GM12878 (cell line): ENCODE results near the gene F12. TPM values are rescaled to one million over a fixed set of nuclear protein-coding genes. Genes with fewer than 3 reads are reported as not detected.

Experiments used
- BCL11A ChIP-seq: IDR thresholded peaks from 2 replicates; pipeline ENCODE4 v1.6.1; 2011; ENCODE audit warnings: low read depth, low read length
- CBFB ChIP-seq: IDR thresholded peaks from 2 replicates; pipeline ENCODE4 v1.6.1; 2016; ENCODE audit warnings: antibody characterized with exemption, low read depth
- EP300 ChIP-seq, 2 experiments: fragments of 150-350 bp in 1 of 2; IDR thresholded peaks; 2 replicates each; pipeline ENCODE4 v1.6.1; 2011 to 2012; ENCODE audit warnings: low read depth in 2 of 2, low read length in 2 of 2, borderline replicate concordance in 1 of 2, improper control_type of control experiment in 1 of 2, inconsistent platforms in 1 of 2; ENCODE audit not compliant: control insufficient read depth in 1 of 2
- HCFC1 ChIP-seq: fragments of 150-350 bp; IDR thresholded peaks from 2 replicates; pipeline ENCODE4 v1.6.1; 2014; ENCODE audit warnings: low read length
- HDAC6 ChIP-seq: fragments of 200-600 bp; sonication (generic); IDR thresholded peaks from one replicate; pipeline ENCODE4 v1.8.0; 2017; ENCODE audit warnings: antibody characterized with exemption; ENCODE audit not compliant: unreplicated experiment
- MTA2 ChIP-seq: fragments of 450-650 bp; IDR thresholded peaks from 2 replicates; pipeline ENCODE4 v1.6.1; 2016; ENCODE audit warnings: low read depth, mild to moderate bottlenecking, moderate library complexity
- MXI1 ChIP-seq: fragments of 150-350 bp; IDR thresholded peaks from 2 replicates; pipeline ENCODE4 v1.6.1; 2011; ENCODE audit warnings: low read depth, mild to moderate bottlenecking, inconsistent platforms, low read length, improper control_type of control experiment
- MYC ChIP-seq: IDR thresholded peaks from 2 replicates; pipeline ENCODE4 v1.6.1; 2011; ENCODE audit warnings: mild to moderate bottlenecking, low read length, moderate library complexity, inconsistent platforms; ENCODE audit not compliant: insufficient read depth, insufficient replicate concordance, insufficient read length, severe bottlenecking
- RCOR1 ChIP-seq: conservative IDR thresholded peaks from 2 replicates; pipeline ENCODE4 v1.6.1; 2012; ENCODE audit warnings: low read depth, low read length, improper control_type of control experiment
- RELA ChIP-seq: fragments of 450-650 bp; IDR thresholded peaks from 2 replicates; pipeline ENCODE4 v1.8.0; 2014; ENCODE audit warnings: borderline replicate concordance; ENCODE audit not compliant: partially characterized antibody
- SUPT20H ChIP-seq: IDR thresholded peaks from 2 replicates; pipeline ENCODE4 v1.6.1; 2011; ENCODE audit warnings: low read depth, mild to moderate bottlenecking, low read length, moderate library complexity, borderline replicate concordance; ENCODE audit not compliant: control insufficient read depth
- ZNF217 ChIP-seq: fragments of 450-650 bp; IDR thresholded peaks from 2 replicates; pipeline ENCODE4 v1.6.1; 2017; ENCODE audit warnings: antibody characterized with exemption, mild to moderate bottlenecking
- polyA plus RNA-seq, 11 experiments: library from polyadenylated mRNA; depleted of rRNA in 4 of 11; unstranded in 6 of 11; stranded (reverse) in 5 of 11; fragments of >200 nt; fragmentation: Nextera tagmentation in 4 of 11; fragmentation: Illumina TruSeq in 1 of 11; extraction: Ambion mirVana in 4 of 11; extraction: Trizol in 1 of 11; gene quantifications; 1 replicate in 1 of 11; 2 replicates in 10 of 11; pipeline versions ENCODE4 v1.2.1 to v1.2.3, GENCODE V29; 2011 to 2016; ENCODE audit warnings: inconsistent platforms in 2 of 11, missing spikeins in 2 of 11, low read depth in 1 of 11
- total RNA-seq, 4 experiments: library from RNA; depleted of rRNA in 3 of 4; stranded (reverse); fragments of >200 nt in 3 of 4; fragmentation: Illumina TruSeq in 1 of 4; extraction: Trizol in 1 of 4; gene quantifications; 2 replicates each; pipeline versions ENCODE4 v1.2.1 to v1.2.3, GENCODE V29; 2013 to 2021
- TF ChIP-seq, protein P1 (sequence below): fragments of 450-650 bp; IDR thresholded peaks from 2 replicates; pipeline ENCODE4 v1.6.1; 2016; ENCODE audit warnings: mild to moderate bottlenecking
- TF ChIP-seq, protein P2 (sequence below): IDR thresholded peaks from 2 replicates; pipeline ENCODE4 v1.6.1; 2011; ENCODE audit warnings: low read depth, low read length, improper control_type of control experiment, borderline replicate concordance
- TF ChIP-seq, protein P3 (sequence below): fragments of 450-650 bp; IDR thresholded peaks from 2 replicates; pipeline ENCODE4 v1.6.1; 2017; ENCODE audit warnings: mild to moderate bottlenecking, moderate library complexity
- TF ChIP-seq, protein P4 (sequence below): fragments of 450-650 bp; formaldehyde crosslinking; IDR thresholded peaks from 2 replicates; pipeline ENCODE4 v1.4.0; 2020; ENCODE audit warnings: mild to moderate bottlenecking, moderate library complexity
- TF ChIP-seq, protein P5 (sequence below): IDR thresholded peaks from 2 replicates; pipeline ENCODE4 v1.6.1; 2012; ENCODE audit warnings: low read depth, low read length, improper control_type of control experiment

F12 gene
- total and polyA plus RNA-seq, 10 of the 15 experiments (the other 5 are each of a cell fraction or from before 2014, with no cell fraction given) = 0.25 to 11.3 (median 5.5) TPM

DNA sequence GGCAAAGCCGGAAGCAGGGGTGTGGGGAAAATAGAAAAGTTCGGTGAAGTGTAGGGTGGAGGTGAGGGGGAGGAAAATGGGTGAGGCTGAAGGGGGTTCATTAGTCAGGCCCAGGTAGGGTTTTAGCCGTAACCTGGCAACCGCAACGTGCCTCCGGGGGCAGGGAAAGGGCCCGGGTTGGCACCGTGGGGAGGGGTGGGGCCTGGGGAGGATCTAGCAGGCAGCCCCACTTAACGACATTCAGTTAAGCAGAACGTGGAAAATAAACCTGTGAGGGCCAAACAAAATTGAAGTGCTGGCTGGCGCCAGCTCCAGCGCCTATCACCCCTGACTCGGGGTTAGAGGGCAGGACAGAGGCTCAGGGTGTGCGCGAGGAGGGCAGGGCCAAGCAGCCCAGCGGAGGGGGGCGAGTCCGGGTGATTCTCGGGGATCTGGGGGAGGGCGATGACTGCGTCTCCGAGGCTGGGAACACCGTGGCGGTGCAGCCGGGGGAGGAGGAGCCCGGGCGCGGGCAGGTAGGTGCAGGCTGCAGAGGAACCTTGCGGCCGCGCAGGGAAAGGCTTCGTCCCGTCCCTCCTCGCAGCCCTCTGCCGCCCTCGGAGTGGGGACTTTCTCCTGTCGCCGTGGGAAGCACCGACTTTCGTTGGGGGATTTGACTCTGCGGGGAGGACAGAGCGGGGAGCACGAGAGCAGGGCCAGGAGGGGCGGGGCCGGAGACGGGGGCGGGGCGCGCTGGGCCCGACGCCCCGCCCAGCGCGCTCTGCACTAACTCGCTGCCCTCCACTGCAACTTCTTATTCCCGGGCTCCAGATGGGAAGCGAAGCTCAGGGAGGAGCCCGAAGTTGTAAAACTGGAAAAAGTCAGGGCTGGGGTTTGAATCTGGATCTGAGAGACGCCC, 46.5 kb downstream of the F12 start (continued):
- TF ChIP-seq, protein P1, sequence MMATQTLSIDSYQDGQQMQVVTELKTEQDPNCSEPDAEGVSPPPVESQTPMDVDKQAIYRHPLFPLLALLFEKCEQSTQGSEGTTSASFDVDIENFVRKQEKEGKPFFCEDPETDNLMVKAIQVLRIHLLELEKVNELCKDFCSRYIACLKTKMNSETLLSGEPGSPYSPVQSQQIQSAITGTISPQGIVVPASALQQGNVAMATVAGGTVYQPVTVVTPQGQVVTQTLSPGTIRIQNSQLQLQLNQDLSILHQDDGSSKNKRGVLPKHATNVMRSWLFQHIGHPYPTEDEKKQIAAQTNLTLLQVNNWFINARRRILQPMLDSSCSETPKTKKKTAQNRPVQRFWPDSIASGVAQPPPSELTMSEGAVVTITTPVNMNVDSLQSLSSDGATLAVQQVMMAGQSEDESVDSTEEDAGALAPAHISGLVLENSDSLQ = no peak
- no peak for TF ChIP-seq ZNF217
- TF ChIP-seq BCL11A = 0 out of 2 replicates have a peak, but pooled peaks have one; percentile 28
- peak; percentile 96 for TF ChIP-seq RELA
- TF ChIP-seq, protein P2, sequence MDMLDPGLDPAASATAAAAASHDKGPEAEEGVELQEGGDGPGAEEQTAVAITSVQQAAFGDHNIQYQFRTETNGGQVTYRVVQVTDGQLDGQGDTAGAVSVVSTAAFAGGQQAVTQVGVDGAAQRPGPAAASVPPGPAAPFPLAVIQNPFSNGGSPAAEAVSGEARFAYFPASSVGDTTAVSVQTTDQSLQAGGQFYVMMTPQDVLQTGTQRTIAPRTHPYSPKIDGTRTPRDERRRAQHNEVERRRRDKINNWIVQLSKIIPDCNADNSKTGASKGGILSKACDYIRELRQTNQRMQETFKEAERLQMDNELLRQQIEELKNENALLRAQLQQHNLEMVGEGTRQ = no peak
- TF ChIP-seq HCFC1 = no peak
- peak; percentile 38; the same call in 1 of the 2 replicates for TF ChIP-seq MTA2
- TF ChIP-seq, protein P3, sequence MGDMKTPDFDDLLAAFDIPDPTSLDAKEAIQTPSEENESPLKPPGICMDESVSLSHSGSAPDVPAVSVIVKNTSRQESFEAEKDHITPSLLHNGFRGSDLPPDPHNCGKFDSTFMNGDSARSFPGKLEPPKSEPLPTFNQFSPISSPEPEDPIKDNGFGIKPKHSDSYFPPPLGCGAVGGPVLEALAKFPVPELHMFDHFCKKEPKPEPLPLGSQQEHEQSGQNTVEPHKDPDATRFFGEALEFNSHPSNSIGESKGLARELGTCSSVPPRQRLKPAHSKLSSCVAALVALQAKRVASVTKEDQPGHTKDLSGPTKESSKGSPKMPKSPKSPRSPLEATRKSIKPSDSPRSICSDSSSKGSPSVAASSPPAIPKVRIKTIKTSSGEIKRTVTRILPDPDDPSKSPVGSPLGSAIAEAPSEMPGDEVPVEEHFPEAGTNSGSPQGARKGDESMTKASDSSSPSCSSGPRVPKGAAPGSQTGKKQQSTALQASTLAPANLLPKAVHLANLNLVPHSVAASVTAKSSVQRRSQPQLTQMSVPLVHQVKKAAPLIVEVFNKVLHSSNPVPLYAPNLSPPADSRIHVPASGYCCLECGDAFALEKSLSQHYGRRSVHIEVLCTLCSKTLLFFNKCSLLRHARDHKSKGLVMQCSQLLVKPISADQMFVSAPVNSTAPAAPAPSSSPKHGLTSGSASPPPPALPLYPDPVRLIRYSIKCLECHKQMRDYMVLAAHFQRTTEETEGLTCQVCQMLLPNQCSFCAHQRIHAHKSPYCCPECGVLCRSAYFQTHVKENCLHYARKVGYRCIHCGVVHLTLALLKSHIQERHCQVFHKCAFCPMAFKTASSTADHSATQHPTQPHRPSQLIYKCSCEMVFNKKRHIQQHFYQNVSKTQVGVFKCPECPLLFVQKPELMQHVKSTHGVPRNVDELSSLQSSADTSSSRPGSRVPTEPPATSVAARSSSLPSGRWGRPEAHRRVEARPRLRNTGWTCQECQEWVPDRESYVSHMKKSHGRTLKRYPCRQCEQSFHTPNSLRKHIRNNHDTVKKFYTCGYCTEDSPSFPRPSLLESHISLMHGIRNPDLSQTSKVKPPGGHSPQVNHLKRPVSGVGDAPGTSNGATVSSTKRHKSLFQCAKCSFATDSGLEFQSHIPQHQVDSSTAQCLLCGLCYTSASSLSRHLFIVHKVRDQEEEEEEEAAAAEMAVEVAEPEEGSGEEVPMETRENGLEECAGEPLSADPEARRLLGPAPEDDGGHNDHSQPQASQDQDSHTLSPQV = no peak
- TF ChIP-seq, protein P4, sequence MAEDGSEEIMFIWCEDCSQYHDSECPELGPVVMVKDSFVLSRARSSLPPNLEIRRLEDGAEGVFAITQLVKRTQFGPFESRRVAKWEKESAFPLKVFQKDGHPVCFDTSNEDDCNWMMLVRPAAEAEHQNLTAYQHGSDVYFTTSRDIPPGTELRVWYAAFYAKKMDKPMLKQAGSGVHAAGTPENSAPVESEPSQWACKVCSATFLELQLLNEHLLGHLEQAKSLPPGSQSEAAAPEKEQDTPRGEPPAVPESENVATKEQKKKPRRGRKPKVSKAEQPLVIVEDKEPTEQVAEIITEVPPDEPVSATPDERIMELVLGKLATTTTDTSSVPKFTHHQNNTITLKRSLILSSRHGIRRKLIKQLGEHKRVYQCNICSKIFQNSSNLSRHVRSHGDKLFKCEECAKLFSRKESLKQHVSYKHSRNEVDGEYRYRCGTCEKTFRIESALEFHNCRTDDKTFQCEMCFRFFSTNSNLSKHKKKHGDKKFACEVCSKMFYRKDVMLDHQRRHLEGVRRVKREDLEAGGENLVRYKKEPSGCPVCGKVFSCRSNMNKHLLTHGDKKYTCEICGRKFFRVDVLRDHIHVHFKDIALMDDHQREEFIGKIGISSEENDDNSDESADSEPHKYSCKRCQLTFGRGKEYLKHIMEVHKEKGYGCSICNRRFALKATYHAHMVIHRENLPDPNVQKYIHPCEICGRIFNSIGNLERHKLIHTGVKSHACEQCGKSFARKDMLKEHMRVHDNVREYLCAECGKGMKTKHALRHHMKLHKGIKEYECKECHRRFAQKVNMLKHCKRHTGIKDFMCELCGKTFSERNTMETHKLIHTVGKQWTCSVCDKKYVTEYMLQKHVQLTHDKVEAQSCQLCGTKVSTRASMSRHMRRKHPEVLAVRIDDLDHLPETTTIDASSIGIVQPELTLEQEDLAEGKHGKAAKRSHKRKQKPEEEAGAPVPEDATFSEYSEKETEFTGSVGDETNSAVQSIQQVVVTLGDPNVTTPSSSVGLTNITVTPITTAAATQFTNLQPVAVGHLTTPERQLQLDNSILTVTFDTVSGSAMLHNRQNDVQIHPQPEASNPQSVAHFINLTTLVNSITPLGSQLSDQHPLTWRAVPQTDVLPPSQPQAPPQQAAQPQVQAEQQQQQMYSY (CRISPR knock-in tag) = no peak
- no peak for TF ChIP-seq MXI1
- no peak for TF ChIP-seq HDAC6
- no peak for TF ChIP-seq SUPT20H
- no peak for TF ChIP-seq MYC
- TF ChIP-seq CBFB = no peak; the same call in 1 of the 2 replicates
- TF ChIP-seq EP300 (IDR thresholded peaks at IDR 0.05; ENCODE audit: borderline replicate concordance in 1 of 2, control insufficient read depth in 1 of 2, low read depth in 2 of 2, low read length in 2 of 2) = no peak; a peak in 1 of 4 replicates
- TF ChIP-seq RCOR1 = no peak
- TF ChIP-seq, protein P5, sequence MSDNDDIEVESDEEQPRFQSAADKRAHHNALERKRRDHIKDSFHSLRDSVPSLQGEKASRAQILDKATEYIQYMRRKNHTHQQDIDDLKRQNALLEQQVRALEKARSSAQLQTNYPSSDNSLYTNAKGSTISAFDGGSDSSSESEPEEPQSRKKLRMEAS = no peak
